HepG2 (cell line): ENCODE results near the gene CD72. TPM values are rescaled to one million over a fixed set of nuclear protein-coding genes. Genes with fewer than 3 reads are reported as not detected.

Experiments used
- BCL6 ChIP-seq: IDR thresholded peaks from 2 replicates; pipeline ENCODE4 v1.6.1; 2016; ENCODE audit warnings: missing genetic modification reagents, missing compliant biosample characterization
- CBX5 ChIP-seq: sonication (generic); formaldehyde crosslinking; IDR thresholded peaks from 2 replicates; pipeline ENCODE4 v1.4.0; 2020; ENCODE audit warnings: missing genetic modification reagents, borderline replicate concordance
- CTCF ChIP-seq: sonication (generic); formaldehyde crosslinking; IDR thresholded peaks from 2 replicates; pipeline ENCODE4 v1.5.0; 2020; ENCODE audit warnings: mild to moderate bottlenecking, missing genetic modification reagents, moderate library complexity
- E2F1 ChIP-seq: sonication (generic); formaldehyde crosslinking; IDR thresholded peaks from 2 replicates; pipeline ENCODE4 v1.5.0; 2020; ENCODE audit warnings: missing genetic modification reagents
- HES4 ChIP-seq: sonication (generic); formaldehyde crosslinking; IDR thresholded peaks from 2 replicates; pipeline ENCODE4 v1.9.0; 2021; ENCODE audit warnings: mild to moderate bottlenecking, missing genetic modification reagents, borderline replicate concordance
- HNRNPLL ChIP-seq: fragments of 200-400 bp; formaldehyde crosslinking; IDR thresholded peaks from 2 replicates; pipeline ENCODE4 v1.6.1; 2017; ENCODE audit warnings: mild to moderate bottlenecking, low read depth, low read length; ENCODE audit not compliant: poor library complexity, severe bottlenecking
- KLF13 ChIP-seq: sonication (generic); formaldehyde crosslinking; IDR thresholded peaks from 2 replicates; pipeline ENCODE4 v1.4.0; 2020; ENCODE audit warnings: mild to moderate bottlenecking, missing genetic modification reagents
- NAIF1 ChIP-seq: sonication (generic); formaldehyde crosslinking; IDR thresholded peaks from 2 replicates; pipeline ENCODE4 v1.5.0; 2020; ENCODE audit warnings: mild to moderate bottlenecking, missing genetic modification reagents, borderline replicate concordance
- NFATC3 ChIP-seq: sonication (generic); formaldehyde crosslinking; IDR thresholded peaks from 2 replicates; pipeline ENCODE4 v1.5.1; 2020; ENCODE audit warnings: mild to moderate bottlenecking, missing genetic modification reagents
- NR2F6 ChIP-seq, 2 experiments: IDR thresholded peaks; 2 replicates each; pipeline ENCODE4 v1.6.1; 2016; ENCODE audit warnings: antibody characterized with exemption in 1 of 2, mild to moderate bottlenecking in 1 of 2
- PPARG ChIP-seq: conservative IDR thresholded peaks from 2 replicates; pipeline ENCODE4 v1.6.1; 2016; ENCODE audit warnings: missing biosample characterization, missing genetic modification reagents
- RBM39 ChIP-seq: fragments of 200-400 bp; formaldehyde crosslinking; IDR thresholded peaks from one replicate; pipeline ENCODE4 v1.6.1; 2018; ENCODE audit warnings: antibody characterized with exemption, mild to moderate bottlenecking, low read depth, low read length; ENCODE audit not compliant: poor library complexity, severe bottlenecking
- REST ChIP-seq, 2 experiments: IDR thresholded peaks; 2 replicates each; pipeline ENCODE4 v1.6.1; 2011 to 2012; ENCODE audit warnings: low read length in 2 of 2, borderline replicate concordance in 1 of 2, low read depth in 1 of 2, mild to moderate bottlenecking in 1 of 2, moderate library complexity in 1 of 2
- RFXAP ChIP-seq: sonication (generic); formaldehyde crosslinking; IDR thresholded peaks from 2 replicates; pipeline ENCODE4 v1.4.0; 2020; ENCODE audit warnings: missing genetic modification reagents, borderline replicate concordance
- ZBTB8A ChIP-seq: sonication (generic); formaldehyde crosslinking; IDR thresholded peaks from 2 replicates; pipeline ENCODE4 v1.4.0; 2020; ENCODE audit warnings: mild to moderate bottlenecking, low read depth, missing genetic modification reagents, borderline replicate concordance
- ZFAT ChIP-seq: sonication (generic); formaldehyde crosslinking; conservative IDR thresholded peaks from 2 replicates; pipeline ENCODE4 v1.8.1; 2023; ENCODE audit warnings: missing genetic modification reagents, inconsistent platforms
- ZFYVE20 ChIP-seq: sonication (generic); formaldehyde crosslinking; IDR thresholded peaks from 2 replicates; pipeline ENCODE4 v1.8.0; 2023; ENCODE audit warnings: low read depth, mild to moderate bottlenecking, moderate library complexity, missing genetic modification reagents, borderline replicate concordance
- ZNF280B ChIP-seq: sonication (generic); formaldehyde crosslinking; IDR thresholded peaks from 2 replicates; pipeline ENCODE4 v1.5.0; 2020; ENCODE audit warnings: missing genetic modification reagents, mild to moderate bottlenecking, borderline replicate concordance
- ZNF629 ChIP-seq: sonication (generic); formaldehyde crosslinking; conservative IDR thresholded peaks from 2 replicates; pipeline ENCODE4 v1.5.0; 2020; ENCODE audit warnings: missing genetic modification reagents
- ZNF678 ChIP-seq: sonication (generic); formaldehyde crosslinking; IDR thresholded peaks from 2 replicates; pipeline ENCODE4 v1.4.0; 2020; ENCODE audit warnings: mild to moderate bottlenecking, missing genetic modification reagents
- polyA plus RNA-seq, 8 experiments: library from polyadenylated mRNA; depleted of rRNA in 3 of 8; stranded (reverse) in 7 of 8; unstranded in 1 of 8; fragments of >200 nt; fragmentation: Illumina TruSeq in 4 of 8; extraction: Trizol in 4 of 8; gene quantifications; 2 replicates each; pipeline versions ENCODE4 v1.2.1 to v1.2.3, GENCODE V29; 2011 to 2016; ENCODE audit warnings: low read depth in 4 of 8, missing spikeins in 1 of 8, mixed read lengths in 1 of 8; ENCODE audit not compliant: insufficient read depth in 1 of 8
- total RNA-seq, 5 experiments: library from RNA; depleted of rRNA; stranded (reverse); fragments of >200 nt; fragmentation: Illumina TruSeq; extraction: Trizol; gene quantifications; 2 replicates each; pipeline ENCODE4 v1.2.3, GENCODE V29; 2016; ENCODE audit warnings: low read depth in 1 of 5

The CD72 gene
- total and polyA plus RNA-seq, 2 of the 13 experiments (the other 11 are each of a cell fraction or from before 2014, with no cell fraction given): 0.18 to 1.1 TPM

GRCh38 chr9:35646533-35647265 is 28.5 kb upstream of the CD72 start (continued):
- TF ChIP-seq ZNF678 (CRISPR knock-in tag) (no peak), RFXAP (CRISPR knock-in tag) (peak; percentile 86; the same call in 1 of the 2 replicates), ZBTB8A (CRISPR knock-in tag) (no peak), ZFAT (CRISPR knock-in tag) (no peak), CBX5 (CRISPR knock-in tag) (peak; percentile 20; the same call in 1 of the 2 replicates), REST (IDR thresholded peaks at IDR 0.05; ENCODE audit: borderline replicate concordance in 1 of 2, low read depth in 1 of 2, low read length in 2 of 2) (no peak), PPARG (peak; percentile 40; the same call in 1 of the 2 replicates), BCL6 (CRISPR knock-in tag) (peak; percentile 31; the same call in 1 of the 2 replicates), E2F1 (peak; percentile 75), NR2F6 (IDR thresholded peaks at IDR 0.05) (no peak), NR2F6 (CRISPR knock-in tag; IDR thresholded peaks at IDR 0.05) (peak; percentile 40; the same call in 1 of the 2 replicates), NFATC3 (CRISPR knock-in tag) (peak; percentile 63), ZFYVE20 (CRISPR knock-in tag) (no peak), CTCF (CRISPR knock-in tag) (peak; percentile 98), KLF13 (CRISPR knock-in tag) (no peak), HNRNPLL (peak; percentile 58), NAIF1 (CRISPR knock-in tag) (peak; percentile 64; the same call in 1 of the 2 replicates), ZNF280B (CRISPR knock-in tag) (peak; percentile 14; the same call in 1 of the 2 replicates), RBM39 (no peak), ZNF629 (CRISPR knock-in tag) (no peak), HES4 (CRISPR knock-in tag) (no peak)
